GM18499 (cell line): ENCODE measurements around the gene EXOSC3.
"Not testable (repeated sequence)": the region's sequence is repeated elsewhere in the genome, so short reads cannot be mapped to it uniquely, and the experiment has no call there.

Experiments used
- ATAC-seq: cut with Tn5 transposase; IDR thresholded peaks from one replicate; pipeline ENCODE4 v1.9.1; 2021; ENCODE audit warnings: moderate number of reproducible peaks; ENCODE audit not compliant: insufficient read depth, unreplicated experiment

EXOSC3 gene

GRCh38 chr9:37784616-37785483 is at the start of gene EXOSC3:
TSS of gene EXOSC3 (minus strand) at chr9:37785064. CDS start at chr9:37785044, 20 bp downstream.
- peak; percentile 57 for ATAC-seq

GRCh38 chr9:37827483-37828165 is 42.8 kb upstream of the EXOSC3 start:
- ATAC-seq: no peak

DNA sequence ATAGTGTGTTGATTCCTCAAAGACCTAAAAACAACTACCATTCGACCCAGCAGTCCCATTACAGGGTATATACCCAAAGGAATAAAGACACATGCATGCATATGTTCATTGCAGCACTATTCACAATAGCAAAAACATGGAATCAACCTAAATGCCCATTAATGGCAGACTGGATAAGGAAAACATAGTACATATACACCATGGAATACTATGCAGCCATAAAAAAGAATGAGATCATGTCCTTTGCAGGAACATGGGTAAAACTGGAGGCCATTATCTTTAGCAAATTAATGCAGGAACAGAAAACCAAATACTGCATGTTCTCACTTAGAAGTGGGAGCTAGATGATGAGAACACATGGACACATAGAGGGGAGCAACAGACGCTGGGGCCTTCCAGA is 40.3 kb upstream of the EXOSC3 start:
- not testable (repeated sequence) for ATAC-seq

DNA sequence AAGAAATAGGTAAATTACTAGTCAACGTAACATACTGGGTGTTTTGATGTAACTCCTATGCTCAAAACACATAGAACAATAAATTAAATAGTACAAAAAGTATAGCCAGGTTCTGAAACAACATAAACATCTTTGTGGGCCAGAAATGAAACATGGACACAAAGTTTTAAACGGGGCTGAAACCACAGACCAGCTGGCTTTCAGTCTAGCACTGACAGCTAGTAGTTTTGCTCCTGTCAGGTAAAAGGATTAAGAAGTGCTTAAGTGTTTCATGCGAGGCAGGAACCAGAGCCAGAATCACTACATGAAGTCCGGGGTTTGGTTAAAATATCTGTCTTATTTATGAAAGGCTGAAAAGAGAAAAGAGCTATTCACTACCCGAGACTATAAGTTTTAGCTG is 35.3 kb upstream of the EXOSC3 start:
- no peak for ATAC-seq

- ATAC-seq: no peak
Measured at GRCh38 chr9:37818849-37819248, 34.0 kb upstream of the EXOSC3 start.

- no peak for ATAC-seq
Measured at GRCh38 chr9:37812773-37813379, 28.0 kb upstream of the EXOSC3 start.

- ATAC-seq: no peak
Measured at GRCh38 chr9:37811906-37812476, 27.1 kb upstream of the EXOSC3 start.

- not testable (repeated sequence) for ATAC-seq
Measured at GRCh38 chr9:37809676-37810075, 24.8 kb upstream of the EXOSC3 start.

- no peak for ATAC-seq
Measured at GRCh38 chr9:37806271-37806670, 21.4 kb upstream of the EXOSC3 start.

GRCh38 chr9:37801959-37802711 is 17.3 kb upstream of the EXOSC3 start:
- no peak for ATAC-seq

GRCh38 chr9:37801287-37801850 is 16.5 kb upstream of the EXOSC3 start:
- peak; percentile 14 for ATAC-seq

DNA sequence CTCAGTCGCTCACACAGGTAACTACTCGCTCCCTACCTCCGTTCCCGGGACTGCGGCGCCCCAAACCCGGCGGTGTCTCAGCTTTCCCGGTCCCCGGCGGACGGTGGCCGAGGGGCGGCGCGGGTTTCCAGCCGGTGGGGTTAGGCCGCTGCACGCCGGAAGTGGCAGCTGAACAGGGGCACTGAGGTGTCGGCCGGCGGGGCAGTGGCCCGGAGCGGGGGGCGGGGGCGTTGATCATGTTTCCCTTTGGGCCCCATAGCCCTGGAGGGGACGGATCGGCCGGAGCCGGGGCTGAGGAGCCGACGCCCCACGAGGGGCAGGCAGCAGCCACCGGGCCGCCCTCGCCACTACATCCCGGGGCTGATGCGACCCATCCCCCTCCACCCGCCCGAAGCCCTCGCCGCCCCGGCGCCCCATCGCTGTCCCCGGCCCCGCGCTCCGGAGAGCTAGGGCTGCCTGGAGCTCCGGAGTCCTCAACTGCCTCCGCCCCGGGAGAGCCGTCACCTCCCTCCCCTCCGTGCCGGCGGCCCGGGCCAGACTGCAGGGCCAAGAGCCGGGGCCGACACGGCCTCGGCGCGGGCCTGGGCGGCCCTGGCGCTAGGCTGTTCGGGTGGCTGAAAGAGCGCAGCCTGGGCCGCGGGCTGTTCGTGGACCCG is 15.9 kb upstream of the EXOSC3 start, which contains the start of gene DCAF10:
Gene DCAF10, plus strand, starts transcription at position 167 of the 656 bp plus-strand sequence. Its CDS starts 70 bp downstream, at position 237.
- peak; percentile 44 for ATAC-seq

- no peak for ATAC-seq
Measured at GRCh38 chr9:37798677-37799076, 13.8 kb upstream of the EXOSC3 start.

DNA sequence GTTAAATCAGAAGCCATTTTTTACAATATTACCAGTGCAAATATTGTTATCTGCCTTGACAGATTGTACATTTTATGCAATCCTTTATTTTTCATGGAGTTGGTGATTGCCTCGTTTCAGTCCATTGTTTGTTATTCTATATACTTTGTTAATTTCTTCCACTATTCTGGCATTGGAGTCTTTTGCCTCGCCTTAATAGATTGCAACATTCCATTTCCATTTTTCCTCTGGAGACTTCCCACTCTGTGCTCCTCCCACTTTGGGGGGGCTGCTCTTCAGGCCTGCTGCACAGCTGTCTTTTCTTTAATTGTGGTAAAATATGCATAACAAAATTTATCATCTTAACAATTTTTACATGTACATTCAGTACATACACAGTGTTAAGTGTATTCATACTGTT is 11.4 kb upstream of the EXOSC3 start:
- no peak for ATAC-seq

DNA sequence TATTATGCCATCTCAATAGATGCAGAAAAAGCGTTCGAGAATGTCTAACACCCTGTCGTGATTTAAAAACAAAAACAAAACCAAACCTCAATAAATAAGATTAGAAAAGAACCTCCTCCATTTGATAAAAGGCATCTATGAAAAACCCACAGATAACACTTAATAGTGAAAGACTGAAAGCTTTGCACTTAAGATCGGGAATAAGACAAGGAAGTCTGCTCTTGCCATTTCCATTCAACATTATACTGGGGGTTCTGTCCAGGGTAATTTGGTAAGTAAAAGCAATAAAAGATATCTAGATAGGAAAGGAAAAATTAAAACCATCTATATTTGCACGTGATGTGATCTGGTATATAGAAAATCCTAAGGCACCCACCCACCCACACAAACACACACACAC is 7.3 kb upstream of the EXOSC3 start:
- ATAC-seq: no peak

DNA sequence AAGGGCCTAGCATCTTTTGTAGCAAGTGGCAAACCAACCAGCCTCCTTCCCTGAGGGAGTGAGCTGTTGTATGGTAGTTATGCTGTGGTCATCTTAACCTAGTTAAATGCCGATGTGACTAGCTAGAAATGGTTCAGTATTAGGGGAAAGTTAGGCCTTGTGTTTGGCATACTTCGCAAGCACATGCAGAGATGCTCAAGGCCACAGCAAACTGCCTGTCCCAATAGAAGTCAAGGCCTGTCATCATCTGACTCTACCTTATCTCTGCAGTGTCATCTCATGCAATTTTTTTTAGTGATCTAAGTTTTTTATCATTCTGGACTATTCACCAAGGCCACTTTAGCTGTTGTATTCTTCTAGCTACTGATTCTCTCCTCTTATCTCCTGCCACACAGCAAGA is 5.2 kb upstream of the EXOSC3 start:
- ATAC-seq: no peak

GRCh38 chr9:37788332-37788731 is 3.5 kb upstream of the EXOSC3 start:
- ATAC-seq: no peak

GRCh38 chr9:37787059-37787458 is 2.2 kb upstream of the EXOSC3 start:
- ATAC-seq: no peak

- no peak for ATAC-seq
Measured at GRCh38 chr9:37784291-37784615, 611 bp downstream of the EXOSC3 start.
